NCI-H526 treated with DMSO at 0.1 percent for 48 hours (cell line): ENCODE data around the gene LIPH.
"Not testable (repeated sequence)": the region's sequence is repeated elsewhere in the genome, so short reads cannot be mapped to it uniquely, and the experiment has no call there.

Source experiments
- DNase-seq: peaks from one replicate; lab custom pipeline; 2025; lab: John Stamatoyannopoulos, UW

Gene LIPH

DNA sequence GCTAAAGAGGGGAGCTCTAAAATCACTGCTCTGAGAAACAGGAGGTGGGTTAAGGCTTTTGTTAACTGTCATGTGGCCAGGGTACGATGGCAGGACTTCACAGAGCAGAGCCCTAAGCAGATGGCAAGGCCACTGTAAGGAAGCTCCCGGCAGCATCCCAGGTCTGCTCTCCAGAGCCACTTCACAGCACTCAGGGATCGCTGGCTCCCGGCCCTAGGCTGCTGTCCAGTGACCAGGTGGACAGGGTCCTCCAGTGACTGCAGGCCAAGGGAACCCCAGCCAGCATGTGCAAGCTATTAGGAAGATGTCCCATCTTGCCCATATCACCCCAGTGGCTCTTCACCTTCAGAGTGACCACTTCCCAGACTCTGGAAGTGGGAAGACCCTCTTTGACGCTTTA lies 63.9 kb downstream of the LIPH start:
- DNase-seq, result no peak

DNA sequence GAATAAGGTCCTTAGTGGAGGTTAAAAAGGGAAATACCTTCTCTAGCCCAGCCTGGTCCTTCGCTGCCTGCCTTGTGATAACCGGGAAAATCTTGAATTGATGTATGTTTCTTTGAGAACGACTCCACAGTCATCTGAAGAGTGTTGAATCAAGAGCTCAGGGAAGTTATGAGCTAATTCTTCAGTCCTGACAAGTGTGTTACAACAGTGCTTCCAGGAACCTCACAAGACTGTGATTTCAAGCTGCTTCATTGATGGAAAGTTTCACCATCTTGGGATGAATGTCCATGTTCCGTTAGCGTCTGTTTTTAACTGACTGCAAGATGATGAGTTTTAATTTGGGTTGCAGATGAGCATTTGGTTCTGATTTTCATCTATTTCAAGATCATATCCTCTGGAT lies 66.0 kb downstream of the LIPH start:
- no peak for DNase-seq

DNA sequence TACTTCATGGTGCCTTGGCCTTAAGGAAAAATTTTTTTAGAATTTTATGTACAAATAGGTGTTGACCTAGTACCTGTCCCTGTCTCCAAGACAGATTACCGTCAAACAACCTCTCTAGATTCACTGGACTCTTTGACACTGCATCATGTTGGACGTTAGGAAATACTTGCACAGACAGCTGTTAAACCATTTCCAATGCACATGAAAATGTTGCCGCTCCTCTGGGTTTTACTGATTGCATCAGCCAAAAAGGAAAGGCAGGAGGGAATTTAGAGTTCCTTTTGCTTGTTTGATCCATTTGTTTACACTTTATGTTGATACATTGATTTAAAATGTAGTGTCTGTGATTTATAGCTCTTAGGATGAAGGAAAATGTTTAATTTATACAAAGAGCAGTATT lies 68.1 kb downstream of the LIPH start:
- DNase-seq, result no peak

DNA sequence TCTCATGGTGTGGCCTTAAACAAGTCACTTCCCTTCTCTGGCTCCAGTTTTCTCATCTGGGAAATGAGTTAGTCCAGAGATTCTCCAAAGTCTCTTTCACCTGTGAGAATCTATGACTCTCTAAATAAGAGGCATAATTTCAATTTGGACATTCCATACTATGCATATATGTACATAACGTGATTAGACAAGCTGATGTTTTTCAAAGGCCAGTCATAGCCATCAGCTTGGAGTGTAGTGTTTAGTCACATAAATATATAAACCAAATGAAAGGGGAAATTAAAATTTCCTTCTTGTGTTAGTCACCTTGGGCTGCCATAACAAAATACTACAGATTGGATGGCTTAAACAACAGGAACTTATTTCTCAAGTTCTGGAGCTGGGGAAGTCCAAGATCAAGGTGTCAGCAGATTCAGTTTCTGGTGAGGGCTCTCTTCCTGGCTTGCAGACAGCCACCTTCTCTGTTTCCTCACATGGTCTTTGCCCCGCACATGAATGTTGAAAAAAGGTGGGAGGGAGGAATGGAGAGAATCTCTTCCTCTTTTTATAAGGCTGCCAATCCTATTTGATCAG lies 72.9 kb downstream of the LIPH start:
- no peak for DNase-seq

DNA sequence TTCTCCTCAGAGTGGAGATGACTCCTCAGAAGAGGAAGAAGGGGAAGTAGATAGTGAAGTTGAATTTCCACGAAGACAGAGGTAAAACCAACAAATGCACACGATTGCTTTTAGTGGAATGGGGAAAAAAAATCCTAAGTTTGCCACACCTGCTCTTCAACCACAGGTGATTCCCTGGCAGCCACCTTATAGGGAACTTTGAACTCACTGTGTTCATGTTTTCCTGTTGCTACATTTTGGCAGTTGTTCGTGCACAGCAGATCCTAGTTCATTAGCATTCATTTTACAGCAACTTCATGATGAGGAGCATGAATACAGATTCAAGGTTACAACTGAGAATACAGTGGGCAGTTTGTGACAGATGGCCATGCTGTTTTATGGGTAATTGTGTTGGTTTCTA lies 75.1 kb downstream of the LIPH start:
- no peak for DNase-seq

DNA sequence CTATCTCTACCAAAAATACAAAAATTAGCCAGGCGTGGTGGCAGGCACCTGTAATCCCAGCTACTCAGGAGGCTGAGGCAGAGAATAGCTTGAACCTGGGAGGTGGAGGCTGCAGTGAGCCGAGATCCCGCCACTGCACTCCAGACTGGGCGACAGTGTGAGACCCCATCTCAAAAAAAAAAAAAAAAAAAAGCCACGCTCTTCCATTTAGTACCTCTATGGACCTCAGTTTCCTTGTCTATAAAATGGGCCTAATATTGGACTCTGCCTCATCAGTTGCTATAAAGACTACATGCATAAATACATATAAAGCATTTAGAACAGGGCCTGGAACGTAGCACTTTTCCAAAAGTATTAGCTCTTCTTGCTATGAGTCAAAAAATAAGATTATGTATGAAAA lies 77.5 kb downstream of the LIPH start:
- DNase-seq, result not testable (repeated sequence)

DNA sequence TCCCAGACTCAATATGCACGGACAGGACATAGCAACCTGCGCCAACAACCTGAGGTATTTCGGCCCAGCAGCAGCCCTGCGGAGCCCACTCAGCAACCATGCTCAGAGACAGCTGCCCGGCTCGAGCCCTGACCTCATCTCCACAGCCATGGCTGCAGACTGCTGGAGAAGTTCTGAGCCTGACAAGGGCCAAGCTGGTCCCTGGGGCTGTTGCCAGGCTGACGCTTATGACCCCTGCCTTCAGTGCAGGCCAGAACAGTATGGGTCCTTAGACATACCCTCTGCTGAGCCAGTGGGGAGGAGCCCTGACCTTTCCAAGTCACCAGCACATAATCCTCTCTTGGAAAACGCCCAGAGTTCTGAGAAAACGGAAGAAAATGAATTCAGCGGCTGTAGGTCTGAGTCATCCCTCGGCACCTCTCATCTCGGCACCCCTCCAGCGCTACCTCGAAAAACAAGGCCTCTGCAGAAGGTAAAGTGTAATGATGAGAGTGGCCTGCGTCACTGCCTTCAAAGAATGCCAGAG lies 79.0 kb downstream of the LIPH start:
- no peak for DNase-seq

DNA sequence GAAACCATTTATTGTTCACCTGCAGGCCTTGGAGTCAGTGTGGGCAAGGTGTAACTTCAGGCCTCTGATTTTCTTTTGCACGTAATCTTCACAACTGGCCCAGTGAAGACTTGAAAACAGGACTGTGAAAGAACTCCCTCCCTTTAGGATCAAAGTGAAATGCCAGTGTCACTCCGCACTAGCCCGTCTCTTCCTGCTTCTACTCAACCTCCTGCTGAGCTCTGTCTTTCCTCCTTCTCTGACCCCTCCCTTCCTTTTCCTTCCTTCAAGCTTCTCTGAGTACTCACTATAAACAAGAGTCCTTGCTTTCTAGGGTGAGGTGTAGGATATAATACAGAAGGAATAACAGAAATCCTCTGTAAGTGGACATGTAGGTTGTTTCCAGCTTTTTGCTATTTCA lies 82.1 kb downstream of the LIPH start:
- no peak for DNase-seq

DNA sequence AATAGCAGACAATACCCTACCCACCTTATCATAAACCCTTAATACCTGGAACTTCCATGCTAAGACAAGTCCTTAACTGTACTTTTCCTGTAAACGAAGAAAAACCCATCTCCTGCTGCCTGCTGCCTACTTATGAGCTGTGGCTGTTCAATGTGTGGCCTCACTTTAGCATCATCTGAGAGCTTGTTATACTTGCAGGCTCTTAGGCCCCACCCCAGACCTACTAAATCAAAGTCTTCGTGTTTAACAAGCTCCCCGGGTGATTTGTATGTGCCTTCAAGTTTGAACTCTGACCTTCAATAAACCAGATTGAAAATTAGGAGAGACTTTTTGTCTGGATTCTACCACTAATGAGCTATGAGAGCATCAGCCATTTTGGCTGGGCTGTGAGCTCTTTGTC lies 82.8 kb downstream of the LIPH start:
- DNase-seq, result no peak

DNA sequence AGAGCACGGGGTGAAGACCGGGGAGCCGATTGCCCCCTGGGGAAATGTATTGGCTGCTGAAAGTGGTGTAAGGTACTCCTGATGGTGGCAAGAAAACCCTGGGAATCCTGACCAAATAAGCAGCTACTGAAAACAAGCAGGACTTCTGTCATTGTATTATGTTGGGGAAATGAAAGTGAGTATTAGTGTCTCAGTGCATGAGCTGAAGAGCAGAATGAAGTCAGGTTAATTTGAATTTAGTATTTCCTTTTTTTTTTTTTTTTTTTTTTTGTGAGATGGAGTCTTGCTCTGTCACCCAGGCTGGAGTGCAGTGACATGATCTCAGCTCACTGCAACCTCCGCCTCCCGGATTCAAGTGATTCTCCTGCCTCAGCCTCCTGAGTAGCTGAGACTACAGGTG lies 86.3 kb downstream of the LIPH start:
- DNase-seq, result not testable (repeated sequence)

DNA sequence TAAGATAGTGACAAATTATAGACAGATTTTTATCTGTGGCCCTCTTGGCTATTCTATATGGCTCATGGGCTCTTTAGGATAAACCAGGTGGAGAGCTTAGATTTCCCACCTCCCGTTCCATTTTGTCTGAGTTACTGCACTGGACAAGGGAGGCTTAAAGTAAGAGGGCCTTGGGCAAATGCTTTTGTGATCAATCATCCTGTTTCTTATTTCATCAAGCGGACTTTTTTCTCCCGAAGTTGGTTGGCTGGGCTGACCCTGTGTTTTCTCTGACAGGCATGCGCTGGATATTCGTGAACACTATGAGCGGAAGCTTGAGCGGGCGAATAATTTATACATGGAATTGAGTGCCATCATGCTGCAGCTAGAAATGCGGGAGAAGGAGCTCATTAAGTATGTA lies 86.9 kb downstream of the LIPH start:
- no peak for DNase-seq

DNA sequence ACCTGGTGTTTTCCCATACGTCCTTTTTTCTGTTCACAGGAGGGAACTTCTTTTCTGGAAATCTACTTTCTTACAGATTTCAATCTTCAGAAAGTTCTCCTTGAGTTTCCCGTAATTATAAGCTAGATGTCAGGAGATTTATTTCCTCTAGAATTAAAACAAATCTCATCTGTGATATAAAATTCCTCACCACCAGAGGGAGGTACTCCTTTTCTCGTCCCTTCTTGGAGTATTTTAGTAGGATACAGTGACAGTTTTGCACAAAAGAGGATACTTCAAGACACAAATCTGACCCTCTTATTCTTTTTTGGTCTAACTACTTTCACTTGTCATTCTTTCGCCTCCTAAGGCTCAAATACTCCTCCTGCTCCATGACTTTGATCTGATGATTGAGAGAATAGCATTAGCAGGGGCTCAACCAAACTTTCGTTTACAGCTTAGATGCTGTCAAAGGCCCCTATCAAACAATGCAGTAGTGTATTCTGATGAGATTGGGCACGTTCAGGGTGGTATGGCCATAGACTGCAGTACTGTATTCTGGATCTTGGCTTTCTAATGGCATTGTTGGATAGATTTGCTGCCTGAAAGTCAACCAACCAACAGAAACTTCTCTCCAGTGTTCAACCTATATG lies 91.6 kb downstream of the LIPH start:
- no peak for DNase-seq

DNA sequence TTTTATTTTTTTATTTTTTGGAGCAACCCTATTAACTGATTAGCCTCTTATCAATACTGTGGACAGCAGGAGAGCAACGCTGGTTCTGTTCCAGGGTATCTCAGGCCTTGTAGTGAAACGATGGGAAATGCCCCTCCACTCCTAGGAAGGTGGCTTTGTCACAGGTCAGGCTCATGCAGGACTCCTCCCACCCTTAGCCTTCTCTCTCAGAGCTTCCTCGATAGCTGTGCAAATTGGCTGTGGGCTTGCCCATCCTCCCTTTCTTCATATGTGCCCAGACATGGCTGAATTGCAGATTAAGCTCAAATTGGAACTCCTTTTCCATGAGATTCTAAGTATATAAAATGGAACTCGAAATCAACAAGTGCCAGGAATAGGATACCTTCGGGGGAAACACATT lies 92.1 kb downstream of the LIPH start:
- DNase-seq, result no peak

DNA sequence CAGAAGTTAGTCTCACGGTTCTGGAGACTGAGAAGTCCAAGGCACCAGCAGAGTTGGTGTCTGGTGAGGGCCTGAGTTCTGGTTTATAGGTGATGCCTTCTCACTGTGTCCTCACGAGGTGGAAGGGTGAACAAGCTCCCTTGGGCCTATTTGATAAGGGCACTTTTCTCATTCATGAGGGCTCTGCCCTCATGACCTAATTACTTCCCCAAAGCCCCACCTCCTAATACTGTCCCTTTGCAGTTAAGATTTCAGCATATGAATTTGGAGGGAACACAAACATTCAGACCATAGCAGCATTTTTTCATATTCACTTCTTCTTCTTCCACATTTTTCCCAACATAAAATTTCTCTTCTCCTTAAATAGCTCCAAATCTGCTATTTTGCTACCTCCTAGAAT lies 95.0 kb downstream of the LIPH start:
- DNase-seq, result no peak
